ENCODE measurements around the gene DOP1A.

DOP1A gene

DNA sequence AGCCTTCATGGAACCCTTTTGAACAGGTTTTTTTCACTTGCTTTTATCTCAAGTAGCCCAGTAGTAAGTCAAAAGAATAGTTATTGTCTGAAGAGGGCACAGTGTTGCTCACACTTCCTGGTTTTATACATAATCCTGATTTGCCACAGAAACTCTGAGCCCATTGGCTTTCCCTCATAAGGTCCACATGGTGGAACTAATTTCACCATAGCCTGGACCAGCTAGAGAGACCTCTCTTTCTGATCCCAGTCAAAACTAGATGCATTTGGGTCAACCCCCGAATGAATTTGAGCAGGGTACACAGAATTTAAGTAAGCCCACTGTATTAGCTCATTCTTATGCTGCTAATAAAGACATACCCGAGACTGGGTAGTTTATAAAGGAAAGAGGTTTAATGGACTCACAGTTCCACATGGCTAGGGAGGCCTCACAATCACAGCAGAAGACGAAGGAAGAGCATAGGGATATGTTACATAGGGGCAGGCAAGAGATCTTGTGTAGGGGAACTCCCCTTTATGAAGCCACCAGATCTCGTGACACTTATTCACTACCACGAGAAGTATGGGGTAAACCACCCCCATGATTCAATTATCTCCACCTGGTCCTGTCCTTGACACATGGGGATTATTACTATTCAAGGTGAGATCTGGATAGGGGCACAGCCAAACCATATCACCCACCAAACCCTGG is 131.8 kb downstream of the DOP1A start:
- peaks cover 3% of the 10 kb centered on the region; the same call in 1 of the 2 replicates for H3K4me1 ChIP-seq (ENCODE audit: control insufficient read depth, insufficient read depth, low read length)
- no peak overlapping the region for H3K27ac ChIP-seq (ENCODE audit: low read depth, low read length)
- H3K9ac ChIP-seq (ENCODE audit: low read depth, low read length) = no peak overlapping the region
- no peaks in the 10 kb centered on the region for H3K27me3 ChIP-seq (ENCODE audit: control insufficient read depth, insufficient read depth, low read length)
- no peak overlapping the region for H3K4me3 ChIP-seq (ENCODE audit: low read depth, low read length)
- H3K9me3 ChIP-seq (ENCODE audit: control insufficient read depth, insufficient read depth, low read length) = no peaks in the 10 kb centered on the region
- H3K36me3 ChIP-seq (ENCODE audit: control insufficient read depth, insufficient read depth, low read length) = peaks cover 17% of the 10 kb centered on the region

- Histone ChIP-seq H3K4me3 (ENCODE audit: low read depth, low read length) (no peak overlapping the region), H3K36me3 (ENCODE audit: control insufficient read depth, insufficient read depth, low read length) (peaks cover 17% of the 10 kb centered on the region), H3K9me3 (ENCODE audit: control insufficient read depth, insufficient read depth, low read length) (no peaks in the 10 kb centered on the region), H3K27ac (ENCODE audit: low read depth, low read length) (no peak overlapping the region), H3K27me3 (ENCODE audit: control insufficient read depth, insufficient read depth, low read length) (no peaks in the 10 kb centered on the region), H3K4me1 (ENCODE audit: control insufficient read depth, insufficient read depth, low read length) (no peaks in the 10 kb centered on the region), H3K9ac (ENCODE audit: low read depth, low read length) (no peak overlapping the region)
Observed at GRCh38 chr6:83199863-83200225, 132.4 kb downstream of the DOP1A start.

DNA sequence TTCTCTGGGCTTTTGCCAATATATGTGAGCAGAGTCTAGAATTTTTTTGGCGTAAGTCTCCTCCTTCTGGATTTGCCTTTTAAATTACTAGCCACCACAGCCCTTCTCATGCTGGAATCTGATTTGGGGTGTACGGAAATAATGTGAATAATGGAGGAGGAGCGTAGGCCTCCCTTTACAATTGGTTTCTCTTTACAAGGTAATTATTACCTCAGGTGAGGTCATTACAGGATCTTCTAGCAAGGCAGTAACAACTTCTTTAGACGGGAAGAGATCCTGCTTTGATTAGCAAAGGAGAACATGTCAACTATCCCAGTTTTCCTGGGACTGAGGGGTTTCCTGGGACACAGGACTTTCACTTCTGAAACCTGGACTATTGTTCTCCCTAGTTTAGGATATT is 134.6 kb downstream of the DOP1A start:
- H3K36me3 ChIP-seq (ENCODE audit: control insufficient read depth, insufficient read depth, low read length) = 0 out of 2 replicates have a peak, but pooled peaks cover 2% of the 10 kb centered on the region
- H3K27me3 ChIP-seq (ENCODE audit: control insufficient read depth, insufficient read depth, low read length) = no peaks in the 10 kb centered on the region
- H3K9me3 ChIP-seq (ENCODE audit: control insufficient read depth, insufficient read depth, low read length) = no peaks in the 10 kb centered on the region
- no peak overlapping the region for H3K9ac ChIP-seq (ENCODE audit: low read depth, low read length)
- H3K4me3 ChIP-seq (ENCODE audit: low read depth, low read length) = no peak overlapping the region
- H3K4me1 ChIP-seq (ENCODE audit: control insufficient read depth, insufficient read depth, low read length) = no peaks in the 10 kb centered on the region
- no peak overlapping the region for H3K27ac ChIP-seq (ENCODE audit: low read depth, low read length)

GRCh38 chr6:83215131-83216047 is 147.9 kb downstream of the DOP1A start:
- Histone ChIP-seq H3K9ac (ENCODE audit: low read depth, low read length) (no peak overlapping the region), H3K9me3 (ENCODE audit: control insufficient read depth, insufficient read depth, low read length) (no peaks in the 10 kb centered on the region), H3K36me3 (ENCODE audit: control insufficient read depth, insufficient read depth, low read length) (no peaks in the 10 kb centered on the region), H3K4me1 (ENCODE audit: control insufficient read depth, insufficient read depth, low read length) (no peaks in the 10 kb centered on the region), H3K27me3 (ENCODE audit: control insufficient read depth, insufficient read depth, low read length) (no peaks in the 10 kb centered on the region), H3K4me3 (ENCODE audit: low read depth, low read length) (no peak overlapping the region), H3K27ac (ENCODE audit: low read depth, low read length) (no peak overlapping the region)

DNA sequence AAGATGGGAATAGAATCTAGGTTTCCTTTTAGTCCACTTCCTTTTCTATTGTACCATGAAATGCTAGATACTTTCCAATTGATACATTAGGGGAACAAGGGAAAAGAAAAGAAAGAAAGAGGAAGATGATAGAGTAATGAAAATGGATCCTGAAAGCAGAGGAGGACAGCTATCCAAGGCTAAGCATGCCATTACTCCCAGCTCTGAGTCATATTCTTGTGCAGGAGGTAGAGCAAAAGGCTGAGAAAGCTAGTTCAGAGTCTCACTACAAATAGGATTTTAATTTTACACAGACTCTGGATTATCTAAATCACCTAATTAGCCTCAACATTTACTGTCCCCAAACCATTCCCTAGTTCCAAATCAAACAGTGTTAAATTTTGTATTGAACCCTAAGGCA is 149.3 kb downstream of the DOP1A start:
- H3K36me3 ChIP-seq (ENCODE audit: control insufficient read depth, insufficient read depth, low read length) = no peaks in the 10 kb centered on the region
- no peak overlapping the region for H3K27ac ChIP-seq (ENCODE audit: low read depth, low read length)
- H3K27me3 ChIP-seq (ENCODE audit: control insufficient read depth, insufficient read depth, low read length) = no peaks in the 10 kb centered on the region
- H3K4me1 ChIP-seq (ENCODE audit: control insufficient read depth, insufficient read depth, low read length) = no peaks in the 10 kb centered on the region
- no peak overlapping the region for H3K9ac ChIP-seq (ENCODE audit: low read depth, low read length)
- no peaks in the 10 kb centered on the region for H3K9me3 ChIP-seq (ENCODE audit: control insufficient read depth, insufficient read depth, low read length)
- H3K4me3 ChIP-seq (ENCODE audit: low read depth, low read length) = no peak overlapping the region
